Peyer's patch (tissue), 4 donors: ENCODE results near the gene VAMP2.
A peak's percentile ranks its signal among the peaks of the same experiment; 100 is the strongest.

Experiments used
- CTCF ChIP-seq, 6 experiments: fragments of 450-650 bp in 4 of 6; fragments of 200-600 bp in 2 of 6; sonication (generic) in 1 of 6; IDR thresholded peaks; one replicate each; pipeline ENCODE4 v1.5.1; 2017 to 2019; ENCODE audit warnings: antibody characterized with exemption in 6 of 6, mild to moderate bottlenecking in 3 of 6, moderate library complexity in 1 of 6
- POLR2A ChIP-seq, 2 donors: fragments of 450-650 bp; IDR thresholded peaks; one replicate each; pipeline ENCODE4 v1.5.1; 2017; ENCODE audit warnings: antibody characterized with exemption in 2 of 2, mild to moderate bottlenecking in 2 of 2, moderate library complexity in 2 of 2

GRCh38 chr17:8156246-8156992 is 6.3 kb downstream of the VAMP2 start:
- TF ChIP-seq CTCF (IDR thresholded peaks at IDR 0.05) (peak in 2 of 6 experiments; percentile 13 to 25), POLR2A (IDR thresholded peaks at IDR 0.05) (peak; percentile 100)
